CD4-positive, alpha-beta T cell treated with Interferon gamma for 1 hour (primary cell): ENCODE data around the gene RGS16.
A peak's percentile ranks its signal among the peaks of the same experiment; 100 is the strongest.
"Not testable (repeated sequence)": the region's sequence is repeated elsewhere in the genome, so short reads cannot be mapped to it uniquely, and the experiment has no call there.

ENCODE experiments used
- DNase-seq: peaks from one replicate; pipeline ENCODE4 v3.0.0-alpha.2; 2020

The RGS16 gene, protein sequence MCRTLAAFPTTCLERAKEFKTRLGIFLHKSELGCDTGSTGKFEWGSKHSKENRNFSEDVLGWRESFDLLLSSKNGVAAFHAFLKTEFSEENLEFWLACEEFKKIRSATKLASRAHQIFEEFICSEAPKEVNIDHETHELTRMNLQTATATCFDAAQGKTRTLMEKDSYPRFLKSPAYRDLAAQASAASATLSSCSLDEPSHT

DNA sequence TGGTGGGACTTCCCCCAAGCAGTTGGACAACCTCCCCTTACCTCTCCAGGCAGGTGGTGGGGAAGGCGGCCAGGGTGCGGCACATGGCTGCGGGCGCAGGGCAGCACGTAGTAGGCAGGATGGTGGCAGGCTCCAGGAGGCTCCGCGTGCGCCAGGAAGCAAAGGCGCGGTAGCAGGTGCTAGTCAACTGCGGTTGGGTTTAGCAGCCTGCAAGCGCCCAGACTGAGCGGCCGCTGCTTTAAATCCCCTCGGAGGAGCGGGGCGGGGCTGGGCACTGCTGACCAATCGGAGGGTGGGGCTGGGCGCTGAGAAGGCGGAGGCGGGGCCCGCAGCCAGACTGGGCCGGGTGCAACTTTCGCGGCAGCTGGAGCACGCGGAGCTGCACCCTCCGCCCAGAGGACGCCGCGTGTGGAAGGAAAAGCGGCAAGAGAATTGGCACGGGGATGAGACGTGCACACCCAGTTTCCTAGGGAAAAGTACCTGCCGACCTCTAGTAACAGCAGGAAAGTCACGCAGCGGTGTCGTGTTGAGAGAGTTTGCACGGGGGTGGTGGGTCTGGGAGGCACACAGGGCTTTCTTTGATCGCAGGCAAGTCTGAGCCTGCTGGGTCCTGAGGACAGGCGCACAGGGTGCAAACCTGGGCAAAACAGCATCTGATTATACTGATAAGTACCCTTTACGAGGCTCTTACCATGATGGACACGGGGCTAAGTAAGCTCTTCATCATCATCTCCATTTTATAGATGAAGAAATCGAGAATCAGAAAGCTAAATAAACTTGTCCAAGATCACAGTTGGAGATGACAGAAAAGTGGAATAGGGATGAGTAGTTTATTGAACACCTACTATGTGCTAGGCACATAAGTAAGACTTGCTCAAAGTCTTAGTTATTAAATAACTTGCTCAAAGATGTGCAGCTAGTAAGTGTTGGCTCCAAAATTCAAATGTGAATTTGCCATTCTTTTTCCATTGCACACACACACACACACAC lies at the start of gene RGS16:
Gene RGS16 (minus strand): TSS at position 215 of the 990 bp plus-strand sequence. CDS start 130 bp downstream, at position 85.
- DNase-seq, result peak; percentile 89

DNA sequence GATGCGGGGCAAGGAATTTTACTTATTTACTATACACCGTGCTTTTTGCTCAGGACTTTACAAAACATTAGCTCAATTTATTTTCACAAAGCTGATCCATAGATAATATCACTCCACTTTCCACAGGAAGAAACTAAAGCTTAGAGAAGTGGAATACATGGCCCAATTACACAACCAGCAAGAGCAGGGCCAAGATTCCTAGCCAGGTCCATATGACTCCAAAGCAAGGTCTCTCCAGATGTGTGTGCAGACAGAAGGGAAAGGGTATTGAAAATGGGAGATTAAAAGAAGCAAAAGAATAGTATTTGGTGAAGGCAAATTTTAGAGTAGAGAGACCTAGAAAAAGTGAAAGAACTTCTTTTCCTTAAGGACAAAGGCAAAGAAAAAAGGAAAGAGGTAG lies 49.8 kb upstream of the RGS16 start:
- no peak for DNase-seq

DNA sequence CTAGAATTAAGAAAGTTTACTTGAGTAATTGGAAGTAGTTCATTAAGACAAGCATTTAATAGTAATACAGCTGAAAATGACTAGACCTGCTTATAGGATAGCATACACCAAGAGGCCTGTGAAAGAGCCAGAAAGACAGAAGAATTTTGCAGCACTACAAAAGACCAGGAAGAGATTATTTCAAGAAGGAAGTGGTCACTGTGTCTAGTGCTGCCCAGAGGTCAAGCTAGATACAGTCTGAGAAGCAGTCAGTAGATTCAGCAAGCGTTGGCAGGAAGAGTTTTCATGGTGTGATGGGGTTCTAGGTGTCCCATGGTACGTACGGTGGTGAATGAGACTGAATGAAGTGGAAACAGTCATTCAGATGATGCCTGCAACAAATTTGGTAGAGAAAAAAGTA lies 48.7 kb upstream of the RGS16 start:
- no peak for DNase-seq

DNA sequence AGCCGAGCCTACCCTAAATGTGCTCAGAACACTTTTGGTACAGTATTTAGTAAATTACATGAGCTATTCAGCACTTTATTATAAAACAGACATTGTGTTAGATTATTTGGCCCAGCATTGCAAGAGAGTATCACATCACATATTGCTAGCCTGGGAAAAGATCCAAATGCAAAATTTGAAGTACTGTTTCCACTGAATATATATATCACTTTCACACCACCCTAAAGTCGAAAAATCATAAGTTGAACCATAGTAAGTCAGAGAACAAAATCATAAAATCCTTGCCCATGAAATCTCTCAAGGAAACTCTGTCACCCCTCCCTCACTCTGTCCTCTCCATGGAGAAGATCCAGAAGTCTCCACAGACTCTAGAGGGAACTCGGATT lies 47.1 kb upstream of the RGS16 start:
- DNase-seq, result no peak

DNA sequence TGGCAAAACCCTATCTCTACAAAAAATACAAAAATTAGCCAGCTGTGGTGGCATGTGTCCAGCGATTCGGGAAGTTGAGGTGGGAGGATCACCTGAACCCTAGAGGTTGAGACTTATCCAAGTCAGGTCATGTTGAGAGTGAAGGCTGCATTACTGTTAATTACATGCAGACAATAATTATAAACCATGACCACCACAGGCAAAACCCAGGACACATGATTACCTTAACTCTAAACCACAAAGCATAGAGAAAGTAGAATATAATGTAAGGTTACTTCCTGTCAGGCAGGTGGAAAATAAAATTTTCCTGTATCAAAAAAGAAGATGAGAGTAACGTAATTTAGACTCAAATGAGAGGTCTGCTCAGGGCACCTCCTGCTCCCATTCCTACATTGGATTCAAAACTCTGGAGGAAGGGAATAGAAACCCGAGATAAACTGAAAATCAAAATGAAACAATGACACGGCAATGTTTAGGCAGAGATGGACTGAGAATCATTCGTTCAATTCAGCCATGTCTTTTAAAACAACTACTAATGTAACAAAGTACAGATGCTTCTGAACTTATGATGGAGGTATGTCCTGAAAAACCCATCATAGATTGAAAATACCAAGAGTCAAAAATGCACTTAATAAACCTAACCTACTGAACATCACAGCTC lies 46.6 kb upstream of the RGS16 start:
- no peak for DNase-seq

DNA sequence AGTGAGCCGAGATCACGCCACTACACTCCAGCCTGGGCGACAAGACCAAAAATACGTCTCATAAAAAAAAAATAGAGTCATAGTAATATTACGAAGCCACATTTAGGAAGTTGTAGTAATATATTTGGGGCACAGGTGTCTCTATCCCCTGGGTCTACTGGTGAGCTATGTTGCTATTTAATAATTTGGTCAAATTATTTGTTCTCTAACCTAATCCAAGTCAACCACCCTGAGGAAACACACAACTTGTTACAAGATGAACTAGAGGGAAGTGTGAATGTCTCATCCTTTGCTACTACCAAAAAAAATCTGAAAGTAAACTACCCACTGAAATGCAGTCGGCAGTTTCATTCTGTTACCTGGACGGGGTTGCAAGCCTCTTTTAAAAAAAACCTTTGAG lies 44.9 kb upstream of the RGS16 start:
- DNase-seq, result no peak

DNA sequence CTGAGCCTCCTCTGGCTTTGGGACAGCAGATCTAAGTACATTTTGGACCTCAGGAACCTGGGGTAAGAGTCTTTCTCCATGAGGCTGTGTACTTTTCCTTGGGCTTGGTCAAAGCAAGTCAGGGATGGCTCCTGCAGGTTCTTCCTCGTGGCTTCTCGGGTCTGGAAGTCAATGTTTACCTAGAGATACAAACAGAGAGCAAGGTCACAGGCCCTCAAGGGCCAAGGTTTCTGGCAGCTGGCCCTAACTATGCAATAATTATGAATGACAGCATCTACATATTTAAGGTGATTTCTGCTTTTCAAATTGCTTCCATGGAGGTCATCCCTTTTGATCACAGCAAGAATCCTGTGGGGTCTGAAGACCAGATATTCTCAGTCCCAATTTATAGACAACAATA lies 42.5 kb upstream of the RGS16 start:
- DNase-seq, result no peak

DNA sequence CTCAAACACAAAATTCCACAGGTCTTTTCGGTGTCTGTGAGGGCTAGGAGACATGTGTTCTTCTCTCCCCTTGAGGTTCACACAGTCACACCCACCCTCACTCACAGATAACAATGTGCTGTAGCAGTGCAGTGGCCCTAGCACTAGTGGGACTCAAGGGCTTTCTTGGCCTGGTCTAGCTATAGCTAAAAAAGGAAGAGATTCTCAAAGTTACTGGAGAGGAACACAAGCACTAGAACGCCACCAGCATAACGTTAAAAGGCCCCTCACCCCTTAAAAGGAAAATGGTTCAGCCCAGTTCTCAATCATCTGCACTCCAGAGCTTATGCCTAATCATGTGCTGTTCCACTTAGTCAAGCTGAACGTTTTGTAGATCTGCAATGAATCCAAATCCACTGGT lies 40.7 kb upstream of the RGS16 start:
- no peak for DNase-seq

DNA sequence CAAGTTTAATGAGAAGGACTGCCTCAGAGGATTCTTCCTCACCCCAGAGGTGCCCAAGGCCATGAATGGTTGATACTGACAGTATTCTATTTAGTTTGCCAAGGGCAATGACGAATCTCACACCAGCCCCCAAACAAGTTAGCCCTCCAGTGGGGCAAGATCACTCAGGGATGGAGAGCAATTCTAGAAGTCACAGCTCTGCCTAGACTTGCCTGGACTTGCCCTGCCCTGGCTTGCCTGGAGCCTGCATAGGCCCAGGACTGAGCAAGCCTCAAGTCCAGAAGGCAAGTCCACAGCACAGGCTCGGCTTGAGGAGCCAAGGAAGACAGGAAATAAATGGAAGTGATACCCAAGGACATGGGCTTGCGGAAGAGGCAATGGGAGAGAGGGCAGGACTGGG lies 39.5 kb upstream of the RGS16 start:
- DNase-seq, result no peak

DNA sequence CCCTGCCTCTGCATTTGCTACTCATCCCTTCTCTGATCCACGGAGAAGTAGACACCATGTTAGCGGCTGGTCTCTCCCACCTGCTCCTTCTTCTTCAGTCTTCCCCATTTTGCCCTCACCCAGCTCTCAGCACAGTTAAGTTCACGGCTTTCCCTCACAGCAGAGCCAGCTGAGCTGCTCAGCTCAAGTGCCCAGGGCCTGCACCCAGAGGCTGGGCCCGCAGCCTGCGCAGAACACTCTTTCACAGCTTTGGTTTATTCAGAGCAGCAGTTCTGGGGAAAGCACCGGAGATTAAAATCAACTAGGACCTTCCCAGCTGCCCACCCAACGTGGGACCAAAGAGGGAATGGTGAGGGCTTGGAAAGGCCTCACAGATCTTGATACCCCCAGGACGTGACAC lies 38.3 kb upstream of the RGS16 start:
- no peak for DNase-seq

DNA sequence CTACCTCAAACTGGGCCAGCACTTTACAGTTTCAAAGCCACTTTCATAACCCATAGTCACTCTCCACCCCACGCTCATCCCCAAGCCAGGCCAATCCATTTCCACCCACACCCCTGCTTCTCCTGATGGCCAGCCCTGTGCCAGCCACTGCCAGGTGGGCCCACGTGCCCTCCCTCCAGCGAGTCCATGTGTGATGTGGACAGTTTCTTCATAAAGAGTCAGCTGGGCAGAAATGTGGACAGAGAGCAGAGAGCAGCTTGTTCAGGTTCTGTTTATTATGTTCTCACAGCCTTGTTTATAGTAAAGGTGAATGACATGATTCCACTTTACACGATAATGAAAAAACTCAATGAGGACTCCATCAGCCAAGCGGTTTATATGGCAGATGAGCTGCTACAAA lies 37.4 kb upstream of the RGS16 start:
- DNase-seq, result no peak

DNA sequence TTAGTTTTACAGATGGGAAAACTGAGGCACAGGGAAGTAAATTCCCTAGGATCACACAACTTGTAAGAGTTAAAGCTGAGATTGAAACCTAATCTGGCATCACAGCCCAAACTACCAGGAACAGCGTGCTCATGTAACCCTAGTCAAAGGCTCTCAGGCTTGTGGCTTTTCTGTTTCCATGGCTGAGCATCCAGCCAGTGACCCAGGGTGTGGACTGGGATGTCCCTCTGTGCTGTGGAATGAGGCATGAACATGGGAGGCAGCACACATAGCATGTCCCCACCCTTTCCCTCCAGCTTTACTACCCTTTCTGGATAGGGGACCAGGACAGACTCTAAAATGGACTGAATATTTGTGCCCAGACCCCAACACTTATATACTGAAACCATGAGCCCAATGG lies 35.1 kb upstream of the RGS16 start:
- no peak for DNase-seq

DNA sequence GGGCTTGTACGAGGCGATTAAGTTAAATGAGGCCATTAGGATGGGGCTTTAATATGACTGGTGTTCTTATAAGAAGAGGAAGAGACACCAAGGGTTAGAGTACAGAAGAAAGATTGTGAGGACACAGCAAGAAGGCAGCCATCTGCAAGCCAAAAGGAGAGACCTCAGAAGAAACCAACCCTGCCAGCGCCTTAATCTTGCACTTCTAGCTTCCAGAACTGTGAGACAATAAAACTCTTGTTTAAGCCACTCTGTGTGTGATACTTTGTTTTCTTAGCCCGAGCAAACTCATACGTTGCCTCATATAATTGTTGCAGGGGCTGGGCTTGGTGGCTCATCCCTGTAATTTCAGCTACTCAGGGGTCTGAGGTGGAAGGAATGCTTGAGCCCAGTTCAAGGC lies 33.6 kb upstream of the RGS16 start:
- DNase-seq, result no peak

DNA sequence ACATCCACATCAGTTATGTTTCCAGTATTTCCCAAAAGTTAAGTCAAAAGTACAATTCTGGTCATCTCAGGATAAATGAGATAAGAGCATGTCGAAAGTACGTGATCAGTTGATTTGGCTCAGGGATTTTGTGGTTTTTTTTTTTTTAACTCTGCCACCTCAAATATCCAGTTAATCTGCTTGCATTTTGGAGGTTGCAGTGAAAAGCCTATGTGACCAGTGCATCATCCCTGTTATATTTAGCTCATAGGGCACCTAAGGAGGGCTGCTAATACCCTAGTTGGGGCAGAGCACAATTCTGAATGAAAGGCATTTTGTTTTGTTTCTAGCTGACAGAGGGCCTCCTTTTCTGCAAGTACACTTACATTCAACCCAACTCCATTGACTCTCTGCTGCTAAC lies 31.7 kb upstream of the RGS16 start:
- DNase-seq, result no peak

DNA sequence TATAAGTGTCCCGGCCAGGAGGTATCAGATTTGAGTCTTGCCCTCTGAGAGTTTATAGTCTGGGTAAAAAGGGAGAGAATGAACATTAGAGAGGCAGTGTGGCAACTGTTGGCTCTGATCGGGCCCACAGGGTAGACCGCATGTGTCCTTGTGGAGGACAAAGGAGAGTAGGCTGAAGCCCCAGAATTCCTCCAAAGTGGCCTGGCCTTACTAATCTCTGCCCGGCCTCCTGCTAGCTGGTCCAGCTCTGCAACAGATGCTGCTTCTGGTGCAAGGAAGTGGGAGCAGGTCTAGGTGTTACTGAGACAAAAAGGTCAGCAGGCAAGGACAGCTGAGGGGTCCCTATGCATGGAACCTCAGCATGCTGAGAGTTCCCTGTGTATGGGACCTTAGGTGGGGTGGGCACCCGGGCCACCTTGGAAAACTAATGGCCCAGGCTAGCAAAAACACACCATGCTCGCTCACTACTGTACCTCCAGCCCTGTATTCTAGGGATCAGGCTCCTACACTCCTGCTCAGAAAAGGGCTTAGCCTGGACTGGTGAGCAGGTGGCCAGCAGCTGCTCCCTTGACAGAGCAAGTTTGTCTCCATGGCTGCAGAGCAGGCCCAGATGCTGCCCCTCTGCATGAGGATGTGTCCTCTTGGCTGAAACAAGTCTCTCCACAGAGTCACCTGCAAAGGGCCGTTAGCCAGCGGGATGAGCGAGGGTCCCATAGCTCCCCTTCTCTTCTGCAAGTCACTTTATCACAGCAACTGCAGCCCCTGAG lies 30.3 kb upstream of the RGS16 start:
- DNase-seq, result no peak

DNA sequence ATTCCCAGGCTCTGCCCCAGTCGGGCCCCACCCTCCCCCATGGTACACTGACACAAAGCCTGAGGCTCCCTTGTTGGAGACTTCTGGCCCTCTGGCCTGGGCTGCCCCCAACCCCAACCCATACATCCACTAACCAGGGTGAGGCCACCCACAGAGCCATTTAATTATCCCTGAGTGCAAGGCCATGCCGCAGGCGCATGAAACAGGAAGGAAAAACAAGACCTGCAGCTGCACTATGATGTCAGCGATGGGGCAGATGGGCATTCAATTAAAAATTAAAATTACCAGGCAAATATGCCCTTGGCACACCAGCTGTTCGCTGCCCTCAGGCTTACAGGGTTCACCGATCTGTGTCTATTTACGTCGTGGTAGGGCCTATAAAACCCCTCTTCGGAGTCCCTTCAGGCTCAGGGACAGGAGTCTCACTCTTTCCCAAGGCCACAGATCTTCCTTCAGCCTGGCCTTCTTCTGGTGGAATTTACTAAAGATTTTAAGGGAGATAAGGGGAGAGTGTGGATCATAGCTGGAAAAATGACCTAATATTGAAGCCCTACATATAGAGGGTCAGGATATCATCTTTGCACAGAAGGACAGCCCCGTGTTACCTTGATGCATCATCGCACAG lies 29.6 kb upstream of the RGS16 start:
- no peak for DNase-seq

DNA sequence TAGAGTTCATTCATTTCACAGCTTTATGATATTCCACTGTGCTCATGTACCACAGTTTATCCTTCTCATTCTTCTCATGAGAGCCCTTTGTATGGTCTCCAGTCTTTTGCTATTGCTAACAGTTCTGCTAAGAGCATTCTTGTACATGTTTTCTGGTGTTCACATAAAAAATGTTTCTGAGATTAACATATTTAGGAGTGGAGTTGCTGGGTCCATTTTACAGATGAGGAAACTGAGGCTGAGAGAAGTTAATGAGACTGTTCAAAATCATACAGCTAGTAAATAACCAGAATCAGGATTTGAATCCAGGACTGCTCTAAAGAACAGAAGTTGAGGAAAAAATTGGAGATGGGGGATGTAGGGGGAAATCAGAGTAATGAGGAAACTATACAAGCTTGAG lies 28.8 kb upstream of the RGS16 start:
- DNase-seq, result no peak

DNA sequence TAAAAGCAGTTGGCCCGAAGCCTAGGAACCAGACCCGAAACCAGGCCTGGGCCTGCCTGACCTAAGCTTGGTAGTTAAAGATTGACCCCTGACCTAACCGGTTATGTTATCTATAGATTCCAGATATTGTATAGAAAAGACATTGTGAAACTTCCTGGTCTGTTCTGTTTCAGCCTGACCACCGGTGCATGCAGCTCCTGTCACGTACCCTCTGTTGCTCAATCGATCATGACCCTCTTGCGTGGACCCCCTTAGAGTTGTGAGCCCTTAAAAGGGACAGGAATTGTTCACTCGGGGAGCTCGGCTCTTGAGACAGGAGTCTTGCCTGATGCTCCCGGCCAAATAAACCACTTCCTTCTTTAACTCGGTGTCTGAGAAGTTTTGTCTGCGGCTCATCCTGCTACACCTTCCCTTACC lies 28.3 kb upstream of the RGS16 start:
- not testable (repeated sequence) for DNase-seq

DNA sequence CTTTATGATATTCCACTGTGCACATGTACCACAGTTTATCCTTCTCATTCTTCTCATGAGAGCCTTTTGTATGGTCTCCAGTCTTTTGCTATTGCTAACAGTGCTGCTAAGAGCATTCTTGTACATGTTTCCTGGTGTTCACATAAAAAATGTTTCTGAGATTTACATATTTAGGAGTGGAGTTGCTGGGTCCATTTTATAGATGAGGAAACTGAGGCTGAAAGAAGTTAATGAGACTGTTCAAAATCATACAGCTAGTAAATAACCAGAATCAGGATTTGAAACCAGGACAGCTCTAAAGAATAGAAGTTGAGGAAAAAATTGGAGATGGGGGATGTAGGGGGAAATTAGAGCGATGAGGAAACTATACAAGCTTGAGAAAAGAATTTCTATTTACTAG lies 27.8 kb upstream of the RGS16 start:
- DNase-seq, result no peak

DNA sequence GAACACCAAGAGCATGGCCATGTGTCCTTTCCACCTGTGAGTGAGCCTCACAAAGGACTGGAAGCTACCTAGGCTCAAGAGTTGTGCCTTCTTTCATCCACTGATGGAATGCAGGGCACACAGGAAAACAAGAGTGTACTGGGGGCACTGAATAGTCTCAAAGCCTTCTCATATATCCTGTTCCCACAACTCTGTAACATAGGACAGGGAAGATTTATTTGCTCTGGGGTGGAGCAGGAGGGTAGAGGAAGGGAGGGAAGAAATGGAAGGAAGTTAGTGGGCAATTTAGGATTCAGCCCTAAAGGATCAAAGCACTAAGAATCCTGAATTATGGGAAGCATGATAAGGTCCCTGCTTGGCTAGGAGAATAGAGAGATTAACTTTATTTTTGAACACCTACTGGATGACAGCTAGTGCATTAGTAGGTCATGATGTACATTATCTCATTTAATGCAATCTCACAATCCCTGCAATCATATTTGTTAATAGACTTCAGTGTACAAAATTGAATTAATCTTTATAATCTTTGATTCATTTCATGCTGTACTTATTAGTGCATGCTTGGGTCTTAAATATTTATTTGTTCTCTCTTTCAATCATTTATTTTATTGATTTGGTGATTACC lies 27.0 kb upstream of the RGS16 start:
- DNase-seq, result no peak

DNA sequence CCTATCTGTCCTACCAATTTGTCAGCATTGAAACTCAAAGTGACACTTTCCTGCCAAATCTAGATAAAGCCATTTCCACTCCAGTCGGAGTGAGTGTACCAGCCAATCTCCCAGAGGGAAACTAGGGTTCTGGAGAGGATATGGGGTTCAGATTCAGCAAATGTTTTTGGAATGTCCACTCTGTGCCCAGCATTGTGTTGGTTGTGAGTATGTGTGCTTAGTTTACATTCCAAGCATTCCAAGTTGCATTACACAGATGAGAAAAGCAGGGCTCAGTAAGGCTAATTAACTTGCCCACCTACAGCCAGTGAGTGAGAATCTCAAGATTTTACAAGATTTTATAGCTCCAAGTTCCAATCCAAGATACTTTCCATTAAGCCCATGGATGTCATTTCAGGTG lies 26.4 kb upstream of the RGS16 start:
- DNase-seq, result no peak

DNA sequence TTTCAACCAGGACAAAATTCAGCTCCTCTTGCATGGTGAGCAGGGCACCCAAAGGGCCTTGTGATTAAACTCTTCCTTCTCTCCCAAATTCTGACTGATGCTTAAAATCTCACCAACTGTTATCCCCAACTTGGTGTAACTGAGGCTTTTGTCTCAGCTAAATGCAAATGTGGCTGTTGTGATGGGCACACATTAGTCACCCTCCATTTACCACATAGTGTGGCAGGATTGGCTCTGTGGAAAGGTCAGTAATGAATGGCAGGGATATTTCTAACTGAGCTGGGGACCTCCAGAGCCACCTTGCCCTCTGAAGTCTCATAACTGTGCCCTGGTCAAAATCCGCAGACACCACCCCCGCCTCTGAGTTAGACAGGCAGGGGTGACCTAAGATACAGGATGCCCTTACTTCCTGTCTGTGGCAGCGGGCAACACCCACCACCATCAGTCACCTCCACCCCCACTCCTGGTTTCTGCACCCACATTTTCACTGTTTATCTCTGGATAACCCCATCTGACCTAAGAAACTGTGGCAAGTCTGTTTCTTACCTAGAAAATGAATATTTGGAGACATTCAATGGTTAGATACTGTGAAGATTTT lies 25.4 kb upstream of the RGS16 start:
- DNase-seq, result peak; percentile 61
